H1 (cell line): Measurements from ENCODE around the gene ADIPOR2. TPM values are rescaled to one million over a fixed set of nuclear protein-coding genes. Genes with fewer than 3 reads are reported as not detected.

Source experiments
- CTCF ChIA-PET: fragments of 300-600 bp; sonication (Branson Sonifier 250); formaldehyde crosslinking; loops from one replicate; lab custom pipeline; 2021; ENCODE audit not compliant: partially characterized antibody; lab: Charles Lee
- POLR2A ChIA-PET: fragments of 300-600 bp; sonication (Branson Sonifier 250); formaldehyde crosslinking; loops from one replicate; lab custom pipeline; 2021; ENCODE audit warnings: inconsistent platforms; ENCODE audit not compliant: partially characterized antibody; lab: Charles Lee
- DNase-seq, 2 experiments: peaks; one replicate each; pipeline versions ENCODE4 v3.0.0 to v3.0.0-alpha.2; 2010 to 2022; ENCODE audit warnings: low spot score in 2 of 2, low read depth in 1 of 2, mixed read lengths in 1 of 2
- FAIRE-seq: peaks from 2 replicates; lab custom pipeline; 2011; peaks lifted over from hg19 to GRCh38; lab: Jason Lieb, UNC
- H2AFZ ChIP-seq: 2 replicates; pipeline ENCODE4 v1.8.1; 2012; ENCODE audit warnings: low read length, inconsistent platforms
- H2AK5ac ChIP-seq: 2 replicates; pipeline ENCODE4 v1.6.1; 2013; ENCODE audit warnings: low read depth, low read length
- H2BK120ac ChIP-seq: replicated peaks from 2 replicates; pipeline ENCODE3; 2013; ENCODE audit warnings: low read depth, low read length, inconsistent platforms
- H2BK12ac ChIP-seq: 2 replicates; pipeline ENCODE4 v1.6.1; 2013; ENCODE audit warnings: low read depth, low read length
- H2BK15ac ChIP-seq: 2 replicates; pipeline ENCODE4 v1.6.1; 2013; ENCODE audit warnings: low read length
- H2BK20ac ChIP-seq: 2 replicates; pipeline ENCODE4 v1.6.1; 2013; ENCODE audit warnings: low read length
- H2BK5ac ChIP-seq: 2 replicates; pipeline ENCODE4 v1.6.1; 2013; ENCODE audit warnings: low read depth, low read length
- H3K14ac ChIP-seq: 2 replicates; pipeline ENCODE4 v1.6.1; 2013; ENCODE audit warnings: inconsistent platforms; ENCODE audit not compliant: insufficient read length
- H3K18ac ChIP-seq: 2 replicates; pipeline ENCODE4 v1.6.1; 2013; ENCODE audit warnings: low read length; ENCODE audit errors: extremely low read depth
- H3K23ac ChIP-seq: 2 replicates; pipeline ENCODE4 v1.6.1; 2013; ENCODE audit warnings: inconsistent platforms; ENCODE audit not compliant: insufficient read length
- H3K23me2 ChIP-seq: 2 replicates; pipeline ENCODE4 v1.6.1; 2013; ENCODE audit warnings: low read depth, low read length
- H3K27ac ChIP-seq: 2 replicates; pipeline ENCODE4 v1.6.1; 2011; ENCODE audit warnings: low read depth, low read length, inconsistent platforms
- H3K27me3 ChIP-seq, 4 experiments: replicated peaks in 1 of 4; 1 replicate in 1 of 4; 2 replicates in 3 of 4; pipeline versions ENCODE4 v1.6.1 to v1.8.1; 2011 to 2013; ENCODE audit warnings: low read length in 3 of 4, mild to moderate bottlenecking in 3 of 4, inconsistent platforms in 2 of 4, mixed read lengths in 2 of 4, moderate library complexity in 1 of 4; ENCODE audit not compliant: control insufficient read depth in 3 of 4, insufficient read depth in 3 of 4; ENCODE audit errors: extremely low read depth in 1 of 4
- H3K36me3 ChIP-seq, 4 experiments: 2 replicates each; pipeline versions ENCODE4 v1.6.1 to v1.8.1; 2011 to 2013; ENCODE audit warnings: mild to moderate bottlenecking in 4 of 4, low read length in 3 of 4, moderate library complexity in 2 of 4, control low read depth in 1 of 4, inconsistent platforms in 1 of 4; ENCODE audit not compliant: insufficient read depth in 4 of 4, control insufficient read depth in 2 of 4
- H3K4ac ChIP-seq: replicated peaks from 2 replicates; pipeline ENCODE3; 2013; ENCODE audit warnings: low read length, low read depth, mixed read lengths, inconsistent platforms; ENCODE audit not compliant: insufficient read length
- H3K4me1 ChIP-seq, 4 experiments: replicated peaks in 1 of 4; 1 replicate in 1 of 4; 2 replicates in 3 of 4; pipeline versions ENCODE4 v1.6.1 to v1.8.1; 2011 to 2013; ENCODE audit warnings: low read length in 3 of 4, inconsistent platforms in 2 of 4, mixed read lengths in 1 of 4; ENCODE audit not compliant: insufficient read depth in 4 of 4, control insufficient read depth in 3 of 4
- H3K4me2 ChIP-seq, 2 experiments: 2 replicates each; pipeline versions ENCODE4 v1.6.1 to v1.8.1; 2011 to 2013; ENCODE audit warnings: low read depth in 2 of 2, low read length in 2 of 2, control low read depth in 1 of 2, inconsistent platforms in 1 of 2, mild to moderate bottlenecking in 1 of 2; ENCODE audit not compliant: insufficient read depth in 1 of 2
- H3K4me3 ChIP-seq, 4 experiments: fragments of 200-600, 300-600 bp in 1 of 4; sonication (generic), shearing (Covaris generic), sonication (Bioruptor Twin) in 1 of 4; 2 replicates each; pipeline versions ENCODE4 v1.5.1 to v1.8.1; 2011 to 2016; ENCODE audit warnings: low read length in 4 of 4, low read depth in 3 of 4, control low read depth in 2 of 4, inconsistent platforms in 2 of 4, mild to moderate bottlenecking in 2 of 4, mixed read lengths in 1 of 4, moderate library complexity in 1 of 4; ENCODE audit not compliant: insufficient read depth in 2 of 4; ENCODE audit errors: extremely low read depth in 1 of 4
- H3K56ac ChIP-seq: replicated peaks from 2 replicates; pipeline ENCODE3; 2013; ENCODE audit warnings: low read depth, mild to moderate bottlenecking, mixed read lengths, low read length, inconsistent platforms; ENCODE audit not compliant: insufficient read length
- H3K79me1 ChIP-seq: 2 replicates; pipeline ENCODE4 v1.6.1; 2013; ENCODE audit warnings: low read depth, low read length, control low read depth
- H3K79me2 ChIP-seq, 2 experiments: 2 replicates each; pipeline versions ENCODE4 v1.6.1 to v1.8.1; 2012 to 2013; ENCODE audit warnings: low read length in 2 of 2, mild to moderate bottlenecking in 2 of 2, inconsistent platforms in 1 of 2; ENCODE audit not compliant: insufficient read depth in 2 of 2, control insufficient read depth in 1 of 2
- H3K9ac ChIP-seq, 4 experiments: replicated peaks in 1 of 4; 1 replicate in 1 of 4; 2 replicates in 3 of 4; pipeline versions ENCODE4 v1.6.1 to v1.8.1; 2011 to 2013; ENCODE audit warnings: low read depth in 3 of 4, low read length in 3 of 4, control low read depth in 2 of 4, mild to moderate bottlenecking in 2 of 4, moderate library complexity in 2 of 4, inconsistent platforms in 1 of 4; ENCODE audit errors: extremely low read depth in 1 of 4
- H3K9me3 ChIP-seq, 2 experiments: 2 replicates each; pipeline versions ENCODE4 v1.6.1 to v1.8.1; 2012 to 2013; ENCODE audit warnings: mild to moderate bottlenecking in 2 of 2, moderate library complexity in 2 of 2, control low read depth in 1 of 2, inconsistent platforms in 1 of 2, low read depth in 1 of 2, low read length in 1 of 2, mixed read lengths in 1 of 2; ENCODE audit not compliant: insufficient read depth in 2 of 2
- H4K20me1 ChIP-seq, 2 experiments: replicated peaks in 1 of 2; 2 replicates each; pipeline versions ENCODE3 to v1.8.1; 2011 to 2013; ENCODE audit warnings: inconsistent platforms in 2 of 2, low read length in 2 of 2, mild to moderate bottlenecking in 1 of 2; ENCODE audit not compliant: insufficient read depth in 2 of 2, control insufficient read depth in 1 of 2
- H4K5ac ChIP-seq: 2 replicates; pipeline ENCODE4 v1.6.1; 2013; ENCODE audit warnings: low read length, low read depth, mixed read lengths, inconsistent platforms; ENCODE audit not compliant: insufficient read length
- H4K8ac ChIP-seq: 2 replicates; pipeline ENCODE4 v1.8.0; 2013; ENCODE audit warnings: mild to moderate bottlenecking, moderate library complexity, low read length, inconsistent platforms; ENCODE audit not compliant: insufficient read depth; ENCODE audit errors: extremely low read depth
- H4K91ac ChIP-seq: replicated peaks from 2 replicates; pipeline ENCODE3; 2013; ENCODE audit warnings: low read length, mixed read lengths, inconsistent platforms; ENCODE audit not compliant: insufficient read length
- SP2 ChIP-seq: IDR thresholded peaks from 2 replicates; pipeline ENCODE4 v1.6.1; 2012; ENCODE audit warnings: mild to moderate bottlenecking, low read length, inconsistent platforms
- TEAD4 ChIP-seq: IDR thresholded peaks from 2 replicates; pipeline ENCODE4 v1.6.1; 2012; ENCODE audit warnings: low read depth, low read length, inconsistent platforms, mixed read lengths
- WGBS, 2 experiments: shearing (Covaris generic) in 1 of 2; methylation state at CpG; one replicate each; pipeline versions ENCODE4 v1.1.6 to v1.1.7; 2013 to 2015; ENCODE audit warnings: low lambda C conversion rate in 2 of 2, mixed read lengths in 2 of 2, inconsistent platforms in 1 of 2, low coverage in 1 of 2, missing lambda C conversion rate in 1 of 2; ENCODE audit not compliant: insufficient replicate concordance in 2 of 2, insufficient coverage in 1 of 2, insufficient read length in 1 of 2; ENCODE audit errors: extremely low coverage in 1 of 2, missing lambda C conversion rate in 1 of 2; 5-methylcytosine and 5-hydroxymethylcytosine counted together
- polyA plus RNA-seq, 7 experiments: library from polyadenylated mRNA; depleted of rRNA in 3 of 7; stranded (reverse) in 5 of 7; unstranded in 2 of 7; fragments of >200 nt in 5 of 7; fragments of 200-250 nt in 2 of 7; gene quantifications; 1 replicate in 5 of 7; 2 replicates in 1 of 7; 4 replicates in 1 of 7; pipeline versions ENCODE4 v1.2.1 to v1.2.3, GENCODE V29; 2011 to 2013; ENCODE audit warnings: missing spikeins in 2 of 7, mixed read lengths in 2 of 7
- total RNA-seq: library from RNA; stranded (reverse); fragmentation: NEBNext Ultra II Directional; extraction: Animal tissue kit (Norgen Biotek cat#: 25700); gene quantifications from 2 replicates; pipeline ENCODE4 v1.2.1, GENCODE V29; 2021

ADIPOR2 gene
- total and polyA plus RNA-seq, 2 of the 8 experiments (the other 6 are each of a cell fraction or from before 2014, with no cell fraction given) = 17.5 to 50.8 TPM

GRCh38 chr12:1676043-1676442, 14.8 kb upstream of the ADIPOR2 start:
- ChIA-PET CTCF (interaction anchor here (0.7 to 1.7 kb wide), 4 partner anchors 14 to 46 kb away, joined by 3 to 5 read pairs (median 3); no protein-coding TSS in a partner anchor), POLR2A (no interaction called here)
- no peak for DNase-seq

More at GRCh38 chr12:1676043-1676442, 14.8 kb upstream of the ADIPOR2 start:
- Histone ChIP-seq H2AK5ac (no peak overlapping the region), H3K4me2 (no peak overlapping the region), H3K36me3 (no peaks in the 10 kb centered on the region), H3K9me3 (no peaks in the 10 kb centered on the region), H2BK20ac (no peak overlapping the region), H2AFZ (no peak overlapping the region), H4K91ac (no peak overlapping the region), H3K4me3 (no peak overlapping the region), H3K4ac (no peak overlapping the region), H3K79me1 (no peaks in the 10 kb centered on the region), H4K5ac (no peak overlapping the region), H2BK5ac (no peak overlapping the region), H2BK15ac (no peak overlapping the region), H3K27ac (no peak overlapping the region), H2BK120ac (no peak overlapping the region), H3K27me3 (no peaks in the 10 kb centered on the region), H3K9ac (no peak overlapping the region), H3K79me2 (no peaks in the 10 kb centered on the region), H3K4me1 (no peaks in the 10 kb centered on the region), H3K23ac (no peak overlapping the region), H3K14ac (no peak overlapping the region), H3K23me2 (no peaks in the 10 kb centered on the region), H4K20me1 (no peaks in the 10 kb centered on the region), H3K18ac (no peak overlapping the region), H2BK12ac (no peak overlapping the region), H4K8ac (no peak overlapping the region), H3K56ac (no peak overlapping the region)
- TF ChIP-seq TEAD4 = no peak
- TF ChIP-seq SP2 = no peak
- no peak for FAIRE-seq
- WGBS, 2 experiments = 94% methylated on average over 3 of the region's 3 CpGs; no CpG with 5 or more reads in 1 of the 2 experiments
